Activated CD8-positive, alpha-beta memory T cell treated with anti-CD3 and anti-CD28 coated beads for 48 hours (primary cell): ENCODE results near the gene NATD1.

Source experiments
- DNase-seq, 3 experiments: peaks; one replicate each; pipeline ENCODE4 v3.0.0-alpha.2; 2020; ENCODE audit warnings: low read depth in 2 of 3, low spot score in 2 of 3

The NATD1 gene

DNA sequence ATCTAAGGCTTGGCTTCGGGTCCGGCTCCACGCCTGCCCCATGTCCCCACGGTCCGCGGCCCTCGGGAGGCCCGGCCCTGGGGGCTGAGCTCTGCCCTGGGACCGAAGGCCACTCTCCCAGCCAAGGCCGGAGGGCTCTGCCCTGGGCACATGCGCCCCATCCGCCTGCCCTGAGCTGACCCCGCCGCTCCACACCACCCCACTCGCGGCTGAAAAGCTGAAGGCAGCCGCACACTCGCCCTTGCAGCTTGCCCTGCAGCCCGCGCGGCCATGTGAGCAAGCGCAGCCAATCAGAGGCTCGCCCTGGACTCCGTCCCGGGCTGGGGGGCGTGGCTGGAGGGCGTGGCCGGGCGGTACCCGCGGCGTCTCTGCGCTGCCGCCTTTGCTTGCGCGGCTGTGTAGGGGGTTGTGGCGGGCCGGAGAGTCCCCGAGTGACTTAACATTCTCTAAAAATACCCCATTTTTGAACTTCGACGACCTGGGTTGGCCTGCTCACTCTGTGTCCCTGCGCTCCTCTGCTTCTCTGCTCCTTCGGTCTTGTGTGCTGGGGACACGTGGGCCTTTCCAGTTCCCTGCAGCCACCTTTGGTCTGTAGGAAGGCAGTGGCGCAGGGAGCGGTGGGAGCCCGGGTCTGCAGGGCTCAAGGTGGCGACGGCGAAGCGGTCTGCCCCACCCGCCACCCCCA, 22.5 kb upstream of the NATD1 start:
- DNase-seq = peak; percentile 90 to 96 (median 91)

DNA sequence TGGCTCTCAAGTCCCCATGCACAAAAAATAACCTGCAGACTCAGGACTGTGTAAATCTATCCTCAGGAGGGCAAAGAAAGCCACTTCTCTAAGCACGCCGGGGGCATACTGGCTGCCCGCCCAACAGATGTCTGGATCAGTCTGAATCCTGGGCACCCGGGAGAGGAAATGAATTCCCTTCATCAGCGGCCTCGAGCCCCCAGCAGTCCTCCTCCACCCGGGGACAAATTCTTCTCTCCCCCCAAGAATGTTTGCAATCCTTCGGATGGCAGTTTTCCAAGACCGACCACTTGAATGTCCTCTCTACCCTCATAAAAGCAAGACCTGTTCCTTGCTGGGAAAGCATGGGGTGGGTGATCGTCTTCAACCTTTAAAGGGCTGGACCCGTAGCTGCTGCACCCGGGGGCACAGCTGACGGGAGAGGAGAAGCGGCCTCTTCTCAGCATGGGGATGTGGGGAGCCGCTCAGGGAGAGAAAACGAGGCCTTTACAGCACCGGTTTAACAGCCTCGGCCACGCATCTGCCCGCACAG, 21.9 kb upstream of the NATD1 start:
- no peak for DNase-seq

DNA sequence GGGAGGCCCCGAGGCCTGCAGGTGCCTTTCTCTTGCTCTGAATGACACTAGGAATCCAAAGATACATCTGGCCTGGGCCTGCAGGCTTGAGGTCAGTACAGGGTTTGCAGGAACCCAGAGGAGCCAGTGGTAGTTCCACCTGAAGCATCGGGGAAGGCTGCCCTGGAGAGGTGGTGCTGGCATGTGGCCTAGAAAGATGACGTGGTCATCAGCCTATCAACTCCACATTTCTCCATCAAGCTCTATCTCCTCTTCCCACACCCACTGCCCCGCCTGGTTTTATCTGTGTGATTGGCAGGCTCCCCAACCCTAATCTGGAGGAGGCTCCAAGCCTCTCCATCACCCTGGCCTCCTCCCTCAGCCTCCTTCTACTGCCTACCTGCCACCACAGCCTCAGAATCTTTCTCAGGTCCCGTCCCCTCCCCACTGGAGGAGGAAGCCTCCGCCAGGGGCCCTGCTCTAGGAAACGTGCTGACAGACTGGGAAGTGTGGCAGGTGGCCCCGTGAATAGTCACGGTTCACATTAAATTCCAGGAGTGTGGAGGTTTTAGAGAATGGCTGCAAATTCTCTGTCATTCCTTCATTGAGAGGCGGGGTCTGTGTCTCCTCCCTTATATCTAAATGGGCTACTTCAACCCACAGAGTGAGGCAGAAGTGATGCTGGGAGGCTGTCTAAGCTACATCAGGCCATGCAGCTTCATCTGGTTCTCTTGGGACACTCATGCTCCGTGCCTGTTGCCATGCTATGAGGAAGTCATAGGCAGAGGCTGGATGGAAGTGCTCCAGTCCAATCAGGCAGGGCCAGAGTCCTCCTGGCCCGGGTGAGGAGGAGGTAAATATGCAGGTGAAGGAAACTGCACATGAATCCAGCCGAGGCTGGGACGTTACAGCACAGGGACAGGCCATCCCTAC, 19.9 kb upstream of the NATD1 start:
- DNase-seq = no peak

DNA sequence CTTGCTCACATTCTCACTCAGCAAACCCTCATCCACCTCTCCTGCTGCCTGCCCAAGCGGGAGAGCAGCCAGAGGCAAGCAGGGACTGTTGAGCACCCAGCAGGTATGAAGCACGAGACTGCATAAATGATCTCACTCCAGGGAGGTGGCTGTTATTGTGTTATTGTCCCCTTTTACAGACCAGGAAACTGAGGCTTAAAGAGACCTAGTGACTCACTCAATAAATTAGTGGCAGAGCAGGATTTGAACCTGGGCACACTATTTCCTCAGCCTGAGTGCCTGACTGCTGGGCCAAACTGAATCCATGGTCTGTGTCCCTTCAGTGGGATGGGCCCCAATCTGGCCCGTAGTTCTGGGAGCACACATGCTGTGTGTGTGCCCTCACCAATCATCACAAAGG, 19.0 kb upstream of the NATD1 start:
- no peak for DNase-seq

DNA sequence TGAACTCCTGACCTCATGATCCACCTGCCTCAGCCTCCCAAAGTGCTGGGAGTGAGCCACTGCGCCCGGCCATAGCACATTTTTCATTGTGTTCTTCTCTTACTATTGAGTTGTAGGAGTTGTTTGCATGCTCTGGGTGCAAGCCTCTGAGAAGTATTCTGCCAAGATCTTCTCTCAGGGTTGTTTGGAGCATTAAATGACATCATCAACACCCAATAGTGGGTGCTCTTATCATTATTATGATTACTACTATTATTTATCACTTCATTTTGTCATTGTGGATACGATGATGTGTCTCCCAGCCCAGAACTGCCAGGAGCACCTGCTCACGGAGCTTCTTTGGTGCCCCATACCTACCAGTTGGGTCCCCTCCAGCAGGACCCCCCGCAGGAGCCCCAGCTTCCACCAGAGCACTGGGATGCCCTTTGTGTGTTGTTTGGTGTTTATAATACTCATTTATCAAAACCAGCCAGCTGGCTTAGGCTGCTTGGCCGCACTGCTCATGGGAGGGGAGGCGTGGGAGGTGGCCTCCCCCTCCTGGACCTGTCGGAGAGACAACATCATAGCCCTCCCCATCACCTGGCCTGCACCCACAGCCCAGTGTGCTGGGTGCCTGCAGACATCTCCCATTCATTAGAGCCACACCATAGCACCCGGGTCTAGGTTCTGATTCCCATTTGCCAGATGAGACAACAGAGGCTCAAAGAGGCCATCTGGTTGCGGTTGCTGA, 18.4 kb upstream of the NATD1 start:
- DNase-seq = no peak

DNA sequence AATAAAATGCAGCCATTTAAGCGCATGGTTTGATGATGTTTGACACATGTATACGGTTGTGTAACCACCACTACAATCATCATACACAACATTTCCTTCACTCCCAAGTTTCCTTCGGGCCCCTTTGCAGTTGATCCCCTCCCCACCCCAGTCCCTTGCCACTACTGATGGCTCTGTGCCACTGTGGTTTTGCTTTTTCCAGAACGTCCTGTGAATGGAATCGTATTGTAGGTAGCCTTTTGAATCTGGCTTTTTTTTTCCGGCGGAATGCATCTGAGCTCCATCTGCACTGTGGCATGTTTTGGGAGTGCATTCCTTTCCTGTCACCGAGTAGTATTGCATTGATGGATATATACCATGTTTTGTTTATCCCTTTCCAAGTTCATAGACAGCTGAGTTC, 16.2 kb upstream of the NATD1 start:
- no peak for DNase-seq

DNA sequence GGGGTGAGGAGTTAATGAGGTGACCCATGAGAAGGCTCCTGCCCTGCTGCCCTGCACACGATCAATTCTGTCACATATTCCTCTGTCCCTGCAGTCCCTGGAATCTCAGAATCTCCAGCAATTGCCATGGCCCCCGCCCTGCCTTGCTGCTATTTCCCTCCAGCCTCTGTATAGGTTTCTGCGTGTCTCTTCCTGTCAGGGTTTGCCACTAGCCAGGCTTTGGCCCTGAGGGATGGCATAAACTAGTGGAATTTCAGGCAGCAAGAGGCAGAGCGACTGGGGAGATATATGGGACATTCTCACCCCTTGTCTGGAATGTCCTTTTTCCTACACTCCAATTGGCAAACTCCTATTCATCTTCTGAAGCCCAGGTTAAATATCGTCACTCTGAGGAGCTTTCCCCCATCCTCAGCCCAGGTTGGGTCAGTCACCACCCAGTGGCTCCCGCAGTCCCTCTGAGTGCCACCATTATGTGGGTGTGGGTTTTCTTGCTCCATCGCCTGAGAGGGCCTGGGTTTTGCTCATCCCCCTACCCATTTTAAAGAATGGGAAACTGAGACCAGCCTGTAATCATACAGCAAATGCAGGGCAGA, 15.5 kb upstream of the NATD1 start:
- DNase-seq = no peak

DNA sequence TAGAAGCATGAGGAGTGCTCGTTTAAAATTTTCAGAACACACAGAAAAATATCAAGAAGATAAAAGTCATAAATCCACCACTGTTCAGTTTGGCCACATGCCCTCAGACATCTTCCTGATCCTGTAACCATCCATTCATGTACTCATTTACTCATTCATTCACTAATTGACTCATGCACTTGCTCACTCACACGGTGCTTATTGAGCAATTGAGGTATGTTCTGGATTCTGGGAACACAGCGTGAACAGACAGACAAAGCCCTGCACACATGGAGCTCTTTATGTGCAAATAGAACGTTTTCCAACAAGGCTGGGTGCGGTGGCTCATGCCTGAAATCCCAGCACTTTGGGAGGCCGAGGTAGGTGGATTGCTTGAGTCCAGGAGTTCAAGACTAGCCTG, 10.2 kb upstream of the NATD1 start:
- no peak for DNase-seq

DNA sequence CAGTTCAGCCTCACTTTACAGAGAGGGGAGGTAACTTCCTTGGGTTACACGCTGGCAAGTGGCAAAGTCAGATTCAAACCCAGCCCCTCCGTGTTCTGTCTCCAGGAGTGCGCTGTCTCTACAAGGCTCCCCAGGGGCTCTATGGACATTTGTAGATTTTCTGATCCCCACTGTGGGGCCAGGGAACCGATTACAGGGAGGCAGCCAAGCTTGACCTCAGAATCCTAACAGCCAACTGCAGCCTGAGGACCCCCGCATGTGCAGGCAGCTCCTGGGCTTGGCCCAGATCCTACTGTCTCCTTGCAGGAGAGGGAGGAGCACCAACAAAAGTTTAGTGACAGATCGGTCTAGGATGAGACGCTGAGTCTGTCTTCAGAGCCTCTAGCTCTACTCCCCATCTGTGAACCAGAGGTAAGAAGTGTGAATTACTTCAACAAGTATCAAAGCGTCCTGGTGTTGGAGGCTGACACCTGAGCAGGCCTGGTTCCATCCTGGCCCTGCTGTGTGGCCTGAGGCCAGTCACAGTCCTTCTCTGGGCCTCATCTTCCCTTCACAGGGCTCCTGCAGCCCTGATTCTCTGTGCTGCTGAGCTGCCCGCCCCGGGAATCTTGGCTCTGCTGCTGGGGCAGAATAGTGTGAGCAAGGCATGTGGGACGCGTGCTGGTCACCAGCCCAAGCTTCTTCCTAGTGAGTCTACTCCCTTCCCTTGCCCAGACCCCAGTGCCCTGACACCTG, 9.2 kb upstream of the NATD1 start:
- no peak for DNase-seq

DNA sequence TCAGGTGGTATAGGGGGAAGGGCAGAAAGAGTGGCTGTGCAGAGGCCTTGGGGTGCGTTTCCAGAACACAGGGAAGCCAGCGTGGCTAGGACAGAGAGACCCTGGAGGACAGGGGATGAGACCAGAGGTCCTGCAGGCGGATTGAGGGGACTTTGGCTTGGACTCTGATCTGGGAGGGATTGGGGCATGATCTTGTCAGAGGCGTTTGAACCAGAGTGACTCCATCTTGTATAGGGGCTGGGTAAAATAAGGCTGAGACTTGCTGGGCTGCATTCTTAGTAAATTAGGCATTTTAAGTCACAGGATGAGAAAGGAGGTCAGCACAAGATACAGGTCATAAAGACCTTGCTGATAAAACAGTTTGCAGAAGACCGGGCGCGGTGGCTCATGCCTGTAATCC, 5.4 kb upstream of the NATD1 start:
- DNase-seq = no peak

DNA sequence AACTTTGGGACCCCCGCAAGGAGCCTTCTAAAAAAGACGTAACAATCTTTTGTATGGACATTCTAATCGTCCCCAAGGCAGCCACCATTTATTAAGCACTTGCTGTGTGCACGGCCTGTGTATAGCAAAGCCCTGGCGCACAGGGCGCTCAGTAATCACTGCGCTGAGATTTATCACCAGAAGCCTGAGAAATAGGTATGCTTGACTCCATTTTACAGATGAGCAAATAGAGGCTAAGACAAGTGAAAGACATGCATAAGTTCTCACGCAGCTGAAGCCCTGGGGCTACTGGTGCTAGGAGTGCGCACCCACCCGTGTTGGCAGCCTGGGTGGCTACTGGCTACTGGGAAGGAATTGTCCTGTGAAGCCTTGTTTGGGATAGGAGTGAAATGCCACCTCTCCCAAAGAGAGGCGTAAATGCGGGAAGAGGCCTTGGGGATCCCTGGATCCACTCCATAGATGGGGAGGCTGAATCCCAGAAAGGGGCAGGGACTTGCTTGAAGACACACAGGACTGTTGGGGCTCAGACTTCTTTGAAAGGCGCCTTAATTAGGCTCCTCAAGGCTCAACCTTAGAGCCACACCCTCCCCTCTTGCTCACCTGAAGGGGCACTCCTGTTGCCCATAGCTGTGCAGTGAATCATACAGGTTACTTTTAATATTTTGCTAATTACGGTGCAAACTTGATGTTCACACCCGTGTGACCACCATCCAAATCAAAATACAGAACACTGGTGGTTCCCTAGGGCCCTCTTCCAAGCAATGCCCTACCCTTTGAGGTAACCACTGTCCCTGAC, 634 bp upstream of the NATD1 start:
- no peak for DNase-seq

DNA sequence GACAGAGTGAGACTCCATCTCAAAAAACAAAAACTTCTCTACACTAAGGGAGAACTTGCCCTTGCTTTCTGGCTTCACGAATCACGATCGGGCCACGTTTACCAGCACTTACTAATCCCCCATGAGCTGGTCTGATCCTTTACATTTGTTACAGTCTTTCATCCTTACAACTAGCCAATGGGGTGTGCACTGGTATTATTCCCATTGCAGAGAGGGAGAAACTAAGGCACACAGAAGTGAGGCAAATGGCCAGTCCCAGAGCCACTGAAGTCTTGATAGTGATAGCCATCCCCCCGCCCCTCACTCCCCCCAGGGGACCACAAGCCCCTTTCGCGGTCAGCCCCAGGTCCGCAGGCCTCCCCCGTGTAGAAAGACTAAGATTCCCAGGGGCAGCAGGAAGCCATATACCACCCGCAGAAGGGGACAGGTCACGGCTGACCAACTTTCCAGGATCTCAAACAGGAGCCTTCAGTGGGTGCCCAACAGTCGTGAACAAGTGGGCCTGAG, 868 bp downstream of the NATD1 start:
- DNase-seq = no peak

DNA sequence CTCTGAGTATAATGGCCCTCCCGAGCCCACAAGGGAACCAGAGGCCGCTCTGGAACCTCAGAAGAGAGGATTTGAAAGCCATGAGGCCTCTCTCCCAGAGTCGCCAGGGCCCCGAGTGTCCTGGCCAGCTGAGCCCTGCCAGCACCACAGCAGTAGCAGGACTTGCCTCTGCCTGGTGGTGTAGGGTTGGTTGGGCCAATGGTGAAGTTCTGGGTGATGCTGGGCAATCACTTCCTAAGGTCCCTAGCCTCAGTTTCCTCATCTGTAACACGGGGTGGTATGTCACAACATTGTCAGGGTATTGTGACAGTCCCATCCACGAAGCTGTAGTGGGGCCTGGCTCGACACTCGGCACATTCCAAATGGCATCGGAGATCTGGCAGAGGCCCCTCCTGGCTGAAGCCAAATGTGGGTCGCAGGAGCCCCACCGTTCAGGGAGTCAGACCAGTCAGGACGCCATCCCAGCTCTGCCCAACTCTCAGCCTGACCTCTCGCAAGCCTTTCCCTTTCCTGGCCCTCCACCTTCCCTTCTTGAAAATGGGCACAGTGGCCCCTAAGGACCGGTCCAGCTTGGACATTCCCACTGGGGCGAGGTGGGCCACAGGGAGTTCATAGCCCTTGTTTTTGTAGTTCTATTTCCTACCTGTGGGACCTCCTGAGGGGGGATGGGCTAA, 1.7 kb downstream of the NATD1 start:
- no peak for DNase-seq

DNA sequence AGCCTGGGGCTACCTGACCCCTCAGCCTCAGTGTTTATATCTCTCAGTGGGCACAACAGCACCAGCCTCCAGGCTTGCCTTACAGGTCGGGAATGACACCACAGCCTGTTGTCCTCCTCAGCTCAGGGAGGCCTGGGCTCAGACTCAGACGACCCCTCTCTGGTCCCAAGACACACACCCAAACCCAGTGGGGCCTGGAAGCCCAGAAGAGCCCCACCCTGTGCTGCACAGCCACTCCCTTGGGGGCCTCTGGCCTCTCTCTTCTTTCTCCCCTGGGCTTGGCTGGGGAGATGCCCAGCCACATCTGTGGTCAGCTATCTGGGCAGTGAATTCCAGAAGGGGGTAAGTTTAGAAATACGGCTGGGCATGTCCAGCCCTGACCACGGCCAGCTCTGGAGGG, 2.4 kb downstream of the NATD1 start:
- DNase-seq = no peak

DNA sequence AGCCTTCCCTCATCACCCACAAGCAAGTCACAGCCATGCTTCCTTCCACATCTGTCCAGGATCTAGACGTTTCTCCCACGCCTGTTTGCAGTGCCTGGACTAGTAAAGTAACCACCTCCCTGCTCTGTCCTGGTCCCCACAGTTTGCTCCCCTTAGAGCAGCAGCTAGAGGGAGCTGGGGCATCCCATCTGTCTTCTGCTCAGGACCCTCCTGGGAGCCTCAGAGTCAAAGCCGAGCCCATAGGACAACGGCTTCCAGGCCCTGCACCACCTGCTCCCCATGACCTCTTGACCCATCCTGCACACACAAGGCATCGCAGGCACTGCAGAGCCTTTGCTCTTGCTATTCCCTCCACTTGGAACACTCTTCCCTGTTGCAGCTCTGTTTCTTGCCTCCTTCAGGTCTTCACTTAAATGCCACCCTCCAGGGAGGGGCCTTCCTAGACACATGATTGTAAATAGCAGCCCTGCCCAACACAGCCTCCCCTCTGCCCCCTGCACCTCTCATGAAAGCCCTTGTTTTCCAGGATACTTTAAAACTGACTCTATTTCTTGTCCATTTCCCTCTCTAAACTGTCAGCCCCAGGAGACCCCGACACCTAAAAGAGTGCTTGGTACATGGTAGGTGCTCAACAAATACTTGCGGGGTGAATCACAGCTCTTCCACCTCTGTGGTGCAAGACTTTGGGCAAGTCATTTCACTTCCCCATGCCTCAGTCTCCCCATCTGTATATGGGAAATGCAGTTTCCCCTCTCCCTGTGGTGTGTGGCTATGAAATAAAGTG, 3.1 kb downstream of the NATD1 start:
- DNase-seq = no peak

DNA sequence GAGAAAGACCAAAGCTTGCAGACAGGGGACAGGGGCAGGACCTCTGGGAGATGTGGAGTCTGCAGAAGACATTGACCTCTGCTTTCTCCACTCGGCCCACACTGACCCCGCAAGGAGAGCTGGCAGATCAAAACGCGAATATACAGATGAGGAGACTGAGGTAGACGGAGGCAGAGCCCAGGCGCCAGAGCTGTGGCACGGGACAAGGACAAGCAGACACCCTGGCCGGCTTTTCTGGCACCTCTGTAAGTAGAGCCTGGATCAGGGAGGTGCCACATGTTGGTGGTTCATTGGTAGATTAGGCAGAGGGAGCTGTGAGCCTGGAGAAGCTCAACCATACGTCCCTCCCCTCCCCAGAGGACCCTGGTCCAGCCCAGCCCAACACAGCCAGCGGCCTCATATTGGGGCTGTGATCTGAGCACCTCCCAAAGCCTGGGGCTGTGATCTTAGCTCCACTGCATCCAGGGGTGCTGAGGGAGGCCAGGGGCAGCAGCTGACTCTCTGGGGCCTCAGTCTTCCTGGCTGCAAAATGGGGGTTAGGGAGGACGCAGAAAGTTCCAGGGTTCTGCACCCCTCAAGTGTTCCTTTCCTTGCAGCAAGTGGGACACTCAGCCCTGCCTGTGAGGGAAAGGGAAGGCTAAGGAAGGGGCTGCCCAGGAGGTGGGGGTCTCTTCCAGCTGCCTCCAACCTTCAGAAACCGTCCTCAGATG, 4.0 kb downstream of the NATD1 start:
- DNase-seq = no peak

DNA sequence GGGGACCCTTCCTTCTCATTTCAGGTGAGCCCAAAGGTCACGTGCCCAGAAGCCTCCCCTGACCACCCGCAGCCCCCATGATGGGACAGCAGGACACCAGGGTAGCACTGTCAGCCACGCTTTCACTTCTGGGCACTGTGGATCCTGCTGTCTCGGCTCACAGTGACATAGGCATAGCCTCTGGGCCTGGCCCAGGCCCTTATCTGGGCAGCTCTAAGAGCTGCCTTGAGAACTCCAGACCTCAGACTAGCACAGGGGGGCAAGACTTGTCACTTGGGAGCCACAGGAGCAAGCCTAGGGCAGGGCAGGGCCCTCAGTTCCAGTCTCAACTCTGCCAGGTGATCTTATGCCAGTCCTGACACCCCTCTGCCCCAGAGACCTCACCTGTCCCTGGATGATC, 4.7 kb downstream of the NATD1 start:
- no peak for DNase-seq
